ENCODE measurements around the gene LZTR1.
A peak's percentile ranks its signal among the peaks of the same experiment; 100 is the strongest.
"Not testable (repeated sequence)": the region's sequence is repeated elsewhere in the genome, so short reads cannot be mapped to it uniquely, and the experiment has no call there.

The LZTR1 gene

DNA sequence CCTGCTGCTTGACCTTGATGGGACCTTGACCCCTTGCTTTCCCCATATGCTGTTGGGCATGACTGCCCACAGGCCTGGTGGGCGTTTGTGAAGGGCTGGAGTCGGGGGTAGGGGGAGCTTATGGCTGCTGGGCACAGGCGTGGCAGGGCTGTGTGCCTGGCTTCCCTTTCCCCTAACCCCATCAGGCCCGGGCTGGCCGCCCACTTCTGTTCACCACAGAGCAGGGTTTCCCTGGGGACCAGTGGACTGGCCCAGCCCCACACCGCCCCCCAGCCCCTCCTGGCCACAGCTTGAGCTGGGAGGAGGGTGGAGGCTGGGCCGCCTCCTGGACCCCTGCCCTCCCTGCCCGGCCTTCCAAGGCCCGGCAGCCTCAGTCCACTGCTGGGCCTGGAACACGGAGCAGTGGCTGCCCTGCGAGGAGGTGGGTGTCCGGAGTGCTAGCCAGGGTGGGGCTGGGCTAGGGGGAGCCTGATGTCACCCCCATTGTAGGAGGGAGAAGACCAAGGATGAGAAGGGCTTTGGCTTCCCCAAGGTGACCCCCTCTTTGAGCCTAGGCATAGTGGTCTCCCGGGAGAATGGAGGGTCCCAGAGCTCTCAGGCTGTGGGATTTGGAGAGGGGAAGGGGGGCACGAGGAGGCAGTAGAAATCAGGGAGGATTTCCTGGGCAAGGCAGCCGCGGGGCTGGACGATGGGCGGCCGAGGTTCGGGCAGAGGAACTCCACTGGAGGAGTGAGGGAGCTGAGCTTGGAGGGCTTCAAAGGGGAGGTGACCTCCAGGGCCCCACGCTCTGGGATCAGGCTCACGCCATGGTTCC lies 15.0 kb upstream of the LZTR1 start, which contains the start of gene AIFM3:
Gene AIFM3 (plus strand): TSS at position 373 of the 814 bp plus-strand sequence. CDS start 690 bp downstream, outside the sequence.
- no peak for DNase-seq

DNA sequence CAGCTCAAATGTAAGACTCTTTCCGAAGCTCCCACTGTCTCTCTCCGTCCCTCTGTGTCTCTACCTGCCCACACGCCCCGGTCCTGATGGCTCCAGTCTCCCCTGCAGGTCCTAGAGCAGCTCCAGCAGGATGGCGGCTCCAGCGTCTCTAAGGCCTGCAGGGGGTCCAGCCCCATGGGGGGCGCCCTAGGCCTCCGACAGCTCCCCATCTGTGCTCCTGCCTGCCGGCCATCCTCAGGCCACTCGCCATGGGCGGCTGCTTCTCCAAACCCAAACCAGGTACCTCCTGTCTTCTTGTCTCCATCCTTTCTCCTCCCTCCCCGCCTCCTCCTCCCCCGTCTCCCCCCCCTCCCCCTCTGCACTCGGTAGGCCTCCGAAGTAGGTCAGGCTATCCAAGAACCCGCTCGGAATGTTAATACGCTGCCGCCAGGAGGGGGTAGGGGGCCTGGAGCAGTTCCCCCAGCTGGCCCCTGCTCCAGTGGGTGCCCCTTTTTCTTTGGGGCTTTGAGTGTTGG lies 14.3 kb upstream of the LZTR1 start:
- DNase-seq: no peak

DNA sequence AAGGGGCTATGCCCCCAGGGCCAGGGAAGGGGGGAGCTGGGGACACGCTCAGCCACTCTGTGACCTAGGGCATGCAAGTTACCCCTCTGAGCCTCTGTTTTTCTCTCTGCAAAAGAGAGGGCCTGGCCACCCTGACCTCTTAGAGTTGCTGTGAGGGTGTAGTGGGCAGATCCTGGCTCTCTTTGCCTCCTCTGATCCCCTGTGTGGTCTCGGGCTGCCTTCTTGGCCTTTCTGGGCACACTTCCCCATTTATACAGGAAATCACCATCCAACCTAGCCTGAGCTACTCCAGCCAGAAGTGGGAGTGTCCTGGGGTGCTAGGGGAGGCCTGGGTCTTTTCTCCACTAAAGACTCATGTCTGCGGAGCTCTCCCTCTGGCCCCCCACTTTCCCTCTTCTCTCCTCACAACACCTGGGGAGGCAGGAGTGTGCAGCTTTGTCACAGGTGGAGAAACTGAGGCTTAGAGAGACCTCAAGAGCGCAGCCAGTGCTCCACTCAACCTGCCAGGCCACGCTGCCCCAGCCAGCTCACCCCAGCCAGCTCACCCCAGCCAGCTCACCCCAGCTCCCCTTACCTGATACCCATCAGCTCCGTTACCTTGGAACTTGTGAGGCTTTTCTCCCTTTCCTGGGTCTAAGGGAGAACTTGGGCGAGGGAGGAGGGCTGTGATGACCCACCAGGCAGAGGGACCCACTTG lies 13.7 kb upstream of the LZTR1 start:
- no peak for DNase-seq

DNA sequence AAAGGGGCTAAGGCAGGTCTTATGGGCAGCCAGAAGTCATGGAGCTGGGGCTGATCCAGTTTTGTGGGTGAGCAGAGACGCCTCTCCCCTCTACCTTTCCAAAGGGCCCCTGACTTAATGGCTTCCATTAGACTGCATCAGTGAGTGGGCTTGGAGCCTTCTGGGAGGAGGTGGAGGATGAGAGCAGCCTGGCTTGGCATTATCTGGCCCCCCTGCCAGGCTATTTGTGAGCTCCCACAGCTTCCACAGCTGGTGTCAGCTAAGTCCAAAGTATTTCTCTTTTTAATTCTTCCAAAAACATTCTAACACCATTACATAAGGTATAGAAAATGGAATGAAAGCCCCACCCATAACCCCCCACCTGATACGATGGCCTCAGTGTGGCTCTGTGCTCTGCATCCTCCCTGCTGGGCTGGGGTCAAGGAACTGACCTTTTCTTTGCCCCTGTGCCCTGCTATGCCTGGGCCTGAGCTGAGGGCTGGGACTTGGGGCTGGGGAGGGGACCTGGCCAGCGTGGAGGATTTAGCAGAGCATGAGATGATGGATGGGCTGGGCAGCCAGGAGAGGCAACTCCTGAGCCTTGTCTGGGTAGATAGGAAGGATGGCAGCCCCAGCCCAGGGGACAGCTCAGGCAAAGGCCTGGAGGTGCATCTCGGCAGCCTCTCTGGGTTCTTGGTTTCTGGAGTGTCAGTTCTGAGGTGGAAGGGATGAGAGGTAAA lies 11.0 kb upstream of the LZTR1 start:
- DNase-seq: peak; percentile 3

DNA sequence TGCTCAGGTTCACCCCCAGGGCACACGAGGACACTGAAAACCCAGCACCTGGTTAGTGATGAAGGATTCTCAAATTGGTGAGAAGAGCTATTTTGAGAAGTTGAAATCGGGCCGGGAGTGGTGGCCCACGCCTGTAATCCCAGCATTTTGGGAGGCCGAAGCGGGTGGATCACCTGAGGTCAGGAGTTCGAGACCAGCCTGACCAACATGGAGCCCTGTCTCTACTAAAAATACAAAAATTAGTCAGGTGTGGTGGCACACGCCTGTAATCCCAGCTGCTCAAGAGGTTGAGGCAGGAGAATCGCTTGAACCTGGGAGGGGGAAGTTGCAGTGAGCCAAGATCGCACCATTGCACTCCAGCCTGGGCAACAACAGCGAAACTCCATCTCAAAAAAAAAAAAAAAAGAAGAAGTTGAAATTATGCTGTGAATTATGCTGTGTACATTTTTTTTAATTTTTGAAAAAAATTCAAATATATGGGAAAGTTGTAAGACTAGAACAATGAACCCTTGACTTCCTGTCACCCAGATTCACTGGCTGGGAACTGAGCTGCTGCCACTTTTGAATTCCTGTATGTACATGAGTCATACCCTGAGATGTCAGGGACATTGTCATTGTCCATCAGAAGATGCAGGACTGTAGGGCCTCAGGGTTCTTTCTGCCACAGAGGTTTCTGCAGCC lies 9.9 kb upstream of the LZTR1 start:
- not testable (repeated sequence) for DNase-seq

DNA sequence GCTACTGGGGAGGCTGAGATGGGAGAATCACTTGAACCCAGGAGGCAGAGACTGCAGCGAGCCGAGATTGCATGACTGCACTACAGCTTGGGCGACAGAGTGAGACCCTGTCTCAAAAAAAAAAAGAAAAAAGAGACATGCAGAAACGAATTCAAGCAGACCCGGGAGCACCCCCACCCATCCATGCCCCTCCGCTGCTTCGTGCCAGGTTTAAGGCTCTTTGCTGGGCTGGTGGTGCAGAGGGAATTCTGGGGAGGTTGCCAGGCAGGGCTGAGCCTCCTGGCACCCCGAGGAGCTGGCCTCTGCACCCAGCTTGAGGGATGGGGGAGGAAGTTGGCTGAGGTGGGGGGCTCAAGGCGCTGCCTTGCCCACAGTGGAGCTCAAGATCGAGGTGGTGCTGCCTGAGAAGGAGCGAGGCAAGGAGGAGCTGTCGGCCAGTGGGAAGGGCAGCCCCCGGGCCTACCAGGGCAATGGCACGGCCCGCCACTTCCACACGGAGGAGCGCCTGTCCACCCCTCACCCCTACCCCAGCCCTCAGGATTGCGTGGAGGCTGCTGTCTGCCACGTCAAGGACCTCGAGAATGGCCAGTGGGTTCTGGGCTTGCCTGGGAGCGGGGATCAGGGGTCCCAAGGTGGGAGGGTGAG lies 9.0 kb upstream of the LZTR1 start:
- no peak for DNase-seq

DNA sequence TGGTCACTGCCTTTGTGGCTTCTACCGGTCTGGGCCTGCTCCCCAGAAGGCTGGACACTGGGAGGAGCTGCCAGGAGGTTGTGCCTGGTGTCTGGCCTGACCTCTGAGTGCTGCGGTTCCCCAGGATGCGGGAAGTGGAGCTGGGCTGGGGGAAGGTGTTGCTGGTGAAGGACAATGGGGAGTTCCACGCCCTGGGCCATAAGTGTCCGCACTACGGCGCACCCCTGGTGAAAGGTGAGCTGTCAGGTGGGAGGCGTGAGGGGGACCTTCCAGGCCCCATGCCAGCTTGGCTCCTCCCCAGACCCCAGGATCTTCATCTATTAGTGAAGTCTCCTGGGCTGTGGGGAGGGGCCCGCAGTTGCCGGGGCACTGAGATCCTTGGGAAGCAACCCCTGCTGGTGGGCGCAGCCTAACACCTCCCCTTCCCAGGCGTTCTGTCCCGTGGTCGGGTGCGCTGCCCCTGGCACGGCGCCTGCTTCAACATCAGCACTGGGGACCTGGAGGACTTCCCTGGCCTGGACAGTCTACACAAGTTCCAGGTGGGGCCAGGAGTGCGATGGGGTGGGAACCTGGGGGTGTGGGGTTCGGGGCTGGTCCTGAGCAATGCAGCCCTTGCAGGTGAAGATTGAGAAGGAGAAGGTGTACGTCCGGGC lies 8.3 kb upstream of the LZTR1 start:
- no peak for DNase-seq

DNA sequence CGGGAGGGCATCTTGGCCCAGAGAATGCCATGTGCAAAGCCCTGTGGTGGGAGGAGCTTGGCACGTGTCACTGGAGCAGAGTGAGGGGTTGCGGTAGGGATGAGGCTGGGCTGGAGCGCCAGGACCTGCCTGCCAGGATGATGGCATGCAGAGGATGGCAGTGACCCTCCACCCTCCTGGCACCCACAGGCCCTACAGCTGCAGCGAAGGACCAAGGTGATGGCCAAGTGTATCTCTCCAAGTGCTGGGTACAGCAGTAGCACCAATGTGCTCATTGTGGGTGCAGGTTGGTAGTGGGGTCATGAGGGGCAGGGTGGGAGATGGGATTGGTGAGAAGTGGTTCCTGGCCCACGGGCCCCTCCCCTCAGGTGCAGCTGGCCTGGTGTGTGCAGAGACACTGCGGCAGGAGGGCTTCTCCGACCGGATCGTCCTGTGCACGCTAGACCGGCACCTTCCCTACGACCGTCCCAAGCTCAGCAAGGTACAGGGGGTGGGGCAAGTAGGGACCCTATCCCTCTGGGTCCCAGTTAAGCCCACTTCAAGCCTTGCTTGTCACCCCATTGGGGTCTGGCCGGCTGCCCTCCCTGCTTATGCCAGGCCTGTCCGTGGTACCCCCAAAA lies 7.7 kb upstream of the LZTR1 start:
- no peak for DNase-seq

DNA sequence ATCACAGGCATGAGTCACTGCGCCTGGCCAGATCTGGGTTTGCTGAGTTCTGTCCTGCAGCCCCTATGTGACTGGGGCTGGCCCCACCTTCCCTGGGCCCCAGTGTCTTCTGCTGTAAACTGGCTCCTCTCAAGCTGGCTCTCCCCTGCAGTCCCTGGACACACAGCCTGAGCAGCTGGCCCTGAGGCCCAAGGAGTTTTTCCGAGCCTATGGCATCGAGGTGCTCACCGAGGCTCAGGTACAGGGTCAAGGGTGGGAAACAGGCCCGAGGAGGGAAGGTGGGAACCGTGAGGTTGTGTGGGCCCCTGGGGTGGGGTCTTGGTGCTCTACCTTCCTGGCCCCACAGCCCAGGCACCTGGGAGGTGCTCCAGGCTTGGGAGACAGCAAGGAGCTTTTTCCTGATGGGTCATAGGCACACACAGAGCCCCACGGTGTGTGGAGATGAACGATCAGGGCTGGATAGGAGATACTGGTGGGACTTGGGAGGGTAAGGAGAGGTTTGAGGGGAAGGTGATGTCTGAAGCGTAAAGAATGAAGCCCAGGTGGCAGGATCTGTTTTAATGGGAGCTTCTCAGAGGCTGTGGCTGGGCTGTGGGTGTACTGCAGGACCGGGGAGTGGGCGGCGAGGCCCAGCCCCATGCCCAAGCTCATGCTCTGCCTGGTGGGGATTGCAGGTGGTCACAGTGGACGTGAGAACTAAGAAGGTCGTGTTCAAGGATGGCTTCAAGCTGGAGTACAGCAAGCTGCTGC lies 6.4 kb upstream of the LZTR1 start:
- DNase-seq: no peak

DNA sequence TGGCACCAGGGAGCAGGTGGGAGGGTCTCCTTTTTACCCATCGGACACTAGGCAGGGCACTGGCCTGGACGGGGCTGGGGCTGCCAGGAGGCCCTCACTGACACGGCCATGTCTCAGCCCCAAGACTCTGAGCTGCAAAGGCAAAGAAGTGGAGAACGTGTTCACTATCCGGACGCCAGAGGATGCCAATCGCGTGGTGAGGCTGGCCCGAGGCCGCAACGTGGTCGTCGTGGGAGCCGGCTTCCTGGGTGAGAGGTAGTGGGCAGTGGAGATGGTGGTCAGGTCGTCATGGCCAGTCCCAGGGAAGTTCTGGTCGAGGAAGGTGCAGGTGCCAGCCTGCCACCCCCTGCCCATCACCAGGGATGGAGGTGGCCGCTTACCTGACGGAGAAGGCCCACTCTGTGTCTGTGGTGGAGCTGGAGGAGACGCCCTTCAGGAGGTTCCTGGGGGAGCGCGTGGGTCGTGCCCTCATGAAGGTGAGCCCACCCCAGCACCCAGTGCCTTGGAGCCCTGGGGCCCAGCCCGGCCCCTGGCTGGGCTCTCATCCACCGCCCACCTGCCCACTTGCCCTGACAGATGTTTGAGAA lies 5.7 kb upstream of the LZTR1 start:
- no peak for DNase-seq

DNA sequence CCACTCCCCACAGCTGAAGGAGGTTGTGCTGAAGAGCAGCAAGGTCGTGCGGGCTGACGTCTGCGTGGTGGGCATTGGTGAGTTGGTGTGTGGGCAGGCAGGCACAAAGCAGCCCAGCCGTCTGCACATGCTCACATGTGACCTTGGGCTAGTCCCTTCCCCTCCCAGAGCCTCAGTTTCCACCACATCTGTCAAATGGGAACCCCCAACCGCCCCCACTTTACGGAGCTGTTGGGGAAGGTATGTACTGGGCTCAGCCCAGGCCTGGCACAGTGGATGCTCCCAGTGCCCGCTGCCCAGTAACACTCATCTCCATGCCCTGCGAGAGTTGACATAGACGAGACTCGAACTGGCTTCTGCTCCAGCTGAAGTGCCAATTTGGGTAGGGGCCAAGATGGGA lies 5.1 kb upstream of the LZTR1 start:
- DNase-seq: no peak

DNA sequence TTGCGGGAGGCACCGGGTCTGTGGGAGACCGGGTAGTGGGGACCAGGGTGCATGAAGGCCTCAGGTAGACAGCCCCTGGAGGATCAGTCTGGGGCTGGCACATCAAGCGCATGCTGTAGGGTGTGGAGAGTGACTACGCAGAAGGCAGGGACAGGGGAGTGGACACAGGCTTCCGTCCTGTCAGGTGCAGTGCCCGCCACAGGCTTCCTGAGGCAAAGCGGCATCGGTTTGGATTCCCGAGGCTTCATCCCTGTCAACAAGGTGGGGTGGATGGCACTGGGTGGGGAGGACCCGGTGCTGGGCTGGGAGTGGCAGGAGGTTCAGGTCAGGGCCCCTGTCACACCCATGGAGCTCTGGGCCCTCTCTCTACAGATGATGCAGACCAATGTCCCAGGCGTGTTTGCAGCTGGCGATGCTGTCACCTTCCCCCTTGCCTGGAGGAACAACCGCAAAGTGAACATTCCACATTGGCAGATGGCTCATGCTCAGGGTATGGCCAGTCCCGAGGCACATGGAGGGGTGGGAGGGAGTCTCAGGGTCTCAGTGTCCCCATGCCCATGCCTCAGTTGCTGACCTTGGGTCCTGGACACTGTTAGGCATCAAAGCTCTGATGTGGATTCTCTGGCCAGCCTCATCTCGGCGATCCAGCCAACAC lies 4.5 kb upstream of the LZTR1 start:
- no peak for DNase-seq

DNA sequence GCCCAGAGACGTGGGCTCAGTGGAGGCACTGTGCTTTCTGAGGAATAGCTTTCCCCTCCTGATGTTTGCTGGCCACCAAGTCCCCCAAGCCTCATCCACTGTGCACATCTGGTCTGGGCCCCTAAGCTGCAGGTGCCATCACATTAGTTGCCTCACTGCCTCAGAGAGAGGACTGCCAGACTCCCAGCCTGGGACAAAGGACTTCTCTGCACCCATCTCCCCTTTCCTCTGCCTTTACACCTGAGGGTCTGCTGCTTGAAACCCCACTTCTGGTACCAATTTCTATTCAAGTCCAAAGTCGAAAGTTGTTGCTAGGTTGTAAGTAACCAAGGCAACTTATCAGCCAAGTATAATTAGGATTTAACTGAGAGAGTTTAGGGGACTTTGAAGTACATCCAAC lies 3.7 kb upstream of the LZTR1 start:
- DNase-seq: no peak

DNA sequence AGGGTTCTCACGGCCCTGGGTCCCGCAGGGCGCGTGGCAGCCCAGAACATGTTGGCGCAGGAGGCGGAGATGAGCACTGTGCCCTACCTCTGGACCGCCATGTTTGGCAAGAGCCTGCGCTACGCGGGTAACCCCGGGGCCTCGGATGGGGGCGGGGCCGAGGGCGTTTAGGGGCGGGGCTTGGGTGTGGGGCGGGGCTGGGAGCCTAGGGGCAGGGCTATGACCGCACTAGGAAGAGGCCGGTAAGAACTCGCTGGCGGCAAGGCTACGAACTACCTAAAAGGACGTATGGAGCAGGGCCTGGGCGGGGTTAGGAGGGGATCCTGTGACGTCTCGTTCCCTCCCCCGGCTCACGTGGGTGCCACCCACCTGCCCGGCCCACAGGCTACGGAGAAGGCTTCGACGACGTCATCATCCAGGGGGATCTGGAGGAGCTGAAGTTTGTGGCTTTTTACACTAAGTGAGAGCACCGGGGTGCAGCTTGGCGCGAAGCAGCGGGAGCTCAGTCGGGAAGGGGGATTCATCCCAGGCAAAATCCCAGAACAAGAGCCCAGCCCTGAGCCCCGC lies 2.8 kb upstream of the LZTR1 start:
- peak; percentile 67 for DNase-seq

DNA sequence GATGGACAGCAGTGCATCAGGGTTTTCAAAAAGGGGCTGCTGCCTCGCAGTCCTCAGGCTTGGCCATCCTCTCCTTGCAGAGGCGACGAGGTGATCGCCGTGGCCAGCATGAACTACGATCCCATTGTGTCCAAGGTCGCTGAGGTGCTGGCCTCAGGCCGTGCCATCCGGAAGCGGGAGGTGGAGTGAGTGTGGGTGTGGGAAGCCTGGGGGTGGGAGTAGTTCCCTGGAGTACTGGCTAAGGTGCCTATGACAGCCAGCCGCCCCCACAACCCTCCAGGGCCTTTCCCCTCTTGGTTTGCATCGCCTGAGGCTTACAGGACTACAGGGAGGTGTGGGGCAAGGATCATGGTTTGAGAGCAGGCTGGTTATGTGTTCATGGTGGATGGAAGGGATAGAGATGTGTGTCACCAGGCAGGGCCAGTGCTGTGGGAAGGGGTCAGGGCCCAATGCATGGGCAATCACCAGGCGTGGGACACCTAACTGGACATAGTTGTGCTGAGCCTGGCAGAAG lies 2.1 kb upstream of the LZTR1 start:
- no peak for DNase-seq

DNA sequence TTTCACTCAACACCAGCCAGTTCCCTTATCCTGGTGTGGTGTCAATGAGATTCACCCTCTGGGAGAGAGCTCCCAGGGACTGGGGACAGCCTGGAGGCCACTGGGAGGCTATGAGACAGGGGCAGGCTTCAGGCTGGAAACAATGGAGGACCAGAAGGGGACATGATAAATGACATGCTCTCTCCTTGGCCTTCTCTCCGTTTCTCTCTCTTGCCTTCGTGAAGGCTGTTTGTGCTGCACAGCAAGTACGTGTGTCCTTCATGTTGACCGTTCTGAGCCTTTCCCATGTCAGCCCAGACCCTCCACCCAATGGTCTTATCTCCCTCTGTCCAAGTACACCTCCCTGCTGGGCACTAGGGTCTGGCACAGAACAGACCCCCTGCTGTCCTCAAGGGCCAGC lies 1.6 kb upstream of the LZTR1 start:
- DNase-seq: no peak

DNA sequence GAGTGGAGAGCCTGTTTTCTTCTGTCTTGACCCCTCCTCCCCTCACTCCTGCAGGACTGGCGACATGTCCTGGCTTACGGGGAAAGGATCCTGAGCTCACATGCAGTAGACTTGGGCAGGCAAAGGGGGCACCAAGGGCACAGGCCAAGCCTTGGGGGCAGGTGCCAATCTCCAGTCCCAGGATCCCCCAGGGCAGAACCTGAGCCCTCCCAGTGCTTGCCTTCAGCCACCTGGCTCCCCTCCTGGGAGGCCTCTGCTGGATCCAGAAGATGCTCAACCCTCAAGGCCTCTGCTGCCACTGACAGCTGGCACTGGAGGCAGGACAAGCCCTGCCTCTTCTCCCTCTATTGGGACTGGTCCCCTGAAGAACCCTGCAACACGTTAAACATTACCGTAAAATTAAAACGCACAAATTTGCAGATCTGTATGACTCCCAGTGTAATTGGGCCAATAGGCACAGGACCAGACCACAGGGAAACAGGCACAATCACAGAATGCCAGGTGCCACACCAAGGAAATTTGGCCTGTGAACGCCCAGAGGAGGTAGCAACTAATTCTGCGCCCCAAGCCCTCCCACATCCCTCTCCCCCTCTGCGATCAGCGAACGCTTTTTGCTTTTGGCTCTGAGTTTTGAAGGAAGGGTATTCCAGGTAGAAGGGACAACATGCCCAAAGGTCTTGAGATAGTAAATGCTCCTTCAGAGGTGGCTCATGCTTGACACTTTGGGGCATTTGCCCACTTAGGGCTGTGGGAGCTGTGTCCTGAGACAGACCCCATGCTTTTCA lies 967 bp upstream of the LZTR1 start:
- no peak for DNase-seq

DNA sequence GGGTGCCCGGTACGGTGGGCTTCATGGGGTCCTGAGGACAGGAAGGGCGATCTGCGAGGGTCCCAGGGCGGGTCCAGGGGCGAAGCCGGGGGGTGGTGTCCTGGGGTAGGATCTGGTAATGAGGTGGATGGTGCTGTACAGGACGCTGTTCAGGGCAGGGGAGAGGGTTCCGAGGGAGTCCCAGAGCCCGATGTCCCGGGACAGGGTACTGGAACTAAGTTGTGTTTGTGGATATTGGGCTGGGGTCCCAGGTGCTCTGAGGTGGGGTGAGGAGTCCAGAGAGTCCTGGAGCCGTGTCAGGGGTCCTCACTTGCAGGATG lies 426 bp downstream of the LZTR1 start:
- DNase-seq: no peak

All from left hindlimb (tissue), 1 donor.